CD4-positive, CD25-positive, alpha-beta regulatory T cell (primary cell): ENCODE data around the gene NOS1. TPM values are rescaled to one million over a fixed set of nuclear protein-coding genes. Genes with fewer than 3 reads are reported as not detected.

Source experiments
- ATAC-seq, 2 donors: fragments of 150-1000 bp; cut with Tn5 transposase; one replicate each; pipeline ENCODE4 v1.10.0; 2021; ENCODE audit warnings: low read depth in 2 of 2, moderate number of reproducible peaks in 2 of 2, moderate library complexity in 1 of 2
- DNase-seq, 3 donors: peaks; one replicate each; pipeline versions ENCODE4 v3.0.0 to v3.0.0-alpha.2; 2012 to 2022; ENCODE audit warnings: mixed read lengths in 1 of 3
- H3K27ac ChIP-seq: one replicate; pipeline ENCODE4 v1.7.0; 2013; ENCODE audit warnings: mild to moderate bottlenecking, low read length; ENCODE audit not compliant: insufficient read depth, poor library complexity, severe bottlenecking
- H3K27me3 ChIP-seq: one replicate; pipeline ENCODE4 v1.7.0; 2013; ENCODE audit warnings: low read length; ENCODE audit not compliant: control insufficient read depth, insufficient read depth
- H3K36me3 ChIP-seq: one replicate; pipeline ENCODE4 v1.7.0; 2013; ENCODE audit warnings: mild to moderate bottlenecking, low read length, moderate library complexity; ENCODE audit not compliant: control insufficient read depth, insufficient read depth
- H3K4me1 ChIP-seq: 2 replicates; pipeline ENCODE4 v1.7.0; 2013; ENCODE audit warnings: mild to moderate bottlenecking, low read length; ENCODE audit not compliant: insufficient read depth, control insufficient read depth, poor library complexity, severe bottlenecking
- H3K4me3 ChIP-seq: one replicate; pipeline ENCODE4 v1.7.0; 2013; ENCODE audit warnings: low read depth, mild to moderate bottlenecking, low read length, moderate library complexity
- H3K9me3 ChIP-seq, 2 experiments: 1 replicate in 1 of 2; 2 replicates in 1 of 2; pipeline ENCODE4 v1.7.0; 2013; ENCODE audit warnings: low read length in 2 of 2, mild to moderate bottlenecking in 1 of 2, moderate library complexity in 1 of 2; ENCODE audit not compliant: control insufficient read depth in 2 of 2
- H3K27ac Mint-ChIP-seq, 3 donors: one replicate each; pipeline ENCODE4 v1.8.0; 2020 to 2022; ENCODE audit warnings: mild to moderate bottlenecking in 3 of 3, mixed read lengths in 3 of 3, moderate library complexity in 2 of 3
- H3K27me3 Mint-ChIP-seq: one replicate; pipeline ENCODE4 v1.8.0; 2022; ENCODE audit warnings: mild to moderate bottlenecking, mixed read lengths
- H3K36me3 Mint-ChIP-seq: one replicate; pipeline ENCODE4 v1.8.0; 2020; ENCODE audit warnings: mixed read lengths
- H3K4me1 Mint-ChIP-seq, 4 donors: one replicate each; pipeline ENCODE4 v1.8.0; 2020 to 2022; ENCODE audit warnings: mixed read lengths in 4 of 4, mild to moderate bottlenecking in 1 of 4
- H3K4me3 Mint-ChIP-seq, 4 donors: one replicate each; pipeline ENCODE4 v1.8.0; 2020 to 2022; ENCODE audit warnings: mild to moderate bottlenecking in 4 of 4, mixed read lengths in 4 of 4, moderate library complexity in 3 of 4
- H3K9me3 Mint-ChIP-seq, 7 donors: one replicate each; pipeline ENCODE4 v1.8.0; 2020 to 2022; ENCODE audit warnings: mixed read lengths in 7 of 7, mild to moderate bottlenecking in 3 of 7, moderate library complexity in 2 of 7
- polyA plus RNA-seq, 4 donors: library from polyadenylated mRNA; unstranded; fragments of 300-500 nt; fragmentation: Illumina TruSeq; gene quantifications; one replicate each; pipeline ENCODE4 v1.2.3, GENCODE V29; 2021
- total RNA-seq: library from RNA; stranded (reverse); gene quantifications from one replicate; pipeline ENCODE4 v1.2.3, GENCODE V29; 2022

Gene NOS1
- total and polyA plus RNA-seq, 5 donors from 2014 or later, result not detected

- no peak for DNase-seq
- H3K9me3 Mint-ChIP-seq, result peaks cover 0 to 12% (median 0%) of the 10 kb centered on the region in 7 donors
- no peaks in the 10 kb centered on the region for H3K4me1 Mint-ChIP-seq
- no peaks in the 10 kb centered on the region for H3K36me3 Mint-ChIP-seq
- Histone ChIP-seq H3K27me3 (no peaks in the 10 kb centered on the region), H3K4me3 (no peak overlapping the region), H3K4me1 (no peaks in the 10 kb centered on the region), H3K27ac (no peak overlapping the region), H3K36me3 (no peaks in the 10 kb centered on the region), H3K9me3 (no peaks in the 10 kb centered on the region)
- no peak overlapping the region for H3K27ac Mint-ChIP-seq
- no peak for ATAC-seq
- no peak overlapping the region for H3K4me3 Mint-ChIP-seq
- peaks cover 9% of the 10 kb centered on the region for H3K27me3 Mint-ChIP-seq
Measured at GRCh38 chr12:117282490-117282889, 78.9 kb downstream of the NOS1 start.

- no peak overlapping the region for H3K27ac Mint-ChIP-seq
- Histone ChIP-seq H3K9me3 (no peaks in the 10 kb centered on the region), H3K36me3 (no peaks in the 10 kb centered on the region), H3K27ac (no peak overlapping the region), H3K4me3 (no peak overlapping the region), H3K4me1 (no peaks in the 10 kb centered on the region), H3K27me3 (no peaks in the 10 kb centered on the region)
- H3K36me3 Mint-ChIP-seq, result no peaks in the 10 kb centered on the region
- ATAC-seq, result no peak
- no peak for DNase-seq
- H3K4me3 Mint-ChIP-seq, result no peak overlapping the region
- H3K4me1 Mint-ChIP-seq, result no peaks in the 10 kb centered on the region
- peaks cover 0 to 13% (median 0%) of the 10 kb centered on the region in 7 donors for H3K9me3 Mint-ChIP-seq
- H3K27me3 Mint-ChIP-seq, result peaks cover 12% of the 10 kb centered on the region
Measured at GRCh38 chr12:117280019-117280680, 81.3 kb downstream of the NOS1 start.

- Mint-ChIP-seq H3K27me3 (peaks cover 12% of the 10 kb centered on the region), H3K4me1 (no peaks in the 10 kb centered on the region), H3K27ac (no peak overlapping the region), H3K36me3 (no peaks in the 10 kb centered on the region), H3K4me3 (no peak overlapping the region), H3K9me3 (peaks cover 0 to 13% (median 0%) of the 10 kb centered on the region in 7 donors)
- Histone ChIP-seq H3K4me3 (no peak overlapping the region), H3K27me3 (no peaks in the 10 kb centered on the region), H3K9me3 (no peaks in the 10 kb centered on the region), H3K4me1 (no peaks in the 10 kb centered on the region), H3K27ac (no peak overlapping the region), H3K36me3 (no peaks in the 10 kb centered on the region)
- ATAC-seq, result no peak
- no peak for DNase-seq
Measured at GRCh38 chr12:117279606-117280005, 81.8 kb downstream of the NOS1 start.

GRCh38 chr12:117277875-117278274 is 83.6 kb downstream of the NOS1 start:
- Histone ChIP-seq H3K9me3 (no peaks in the 10 kb centered on the region), H3K27ac (no peak overlapping the region), H3K4me1 (no peaks in the 10 kb centered on the region), H3K27me3 (peaks cover 2% of the 10 kb centered on the region), H3K4me3 (no peak overlapping the region), H3K36me3 (no peaks in the 10 kb centered on the region)
- no peak overlapping the region for H3K27ac Mint-ChIP-seq
- no peaks in the 10 kb centered on the region for H3K36me3 Mint-ChIP-seq
- H3K9me3 Mint-ChIP-seq, result peaks cover 0 to 11% (median 0%) of the 10 kb centered on the region in 7 donors
- peaks cover 7% of the 10 kb centered on the region for H3K27me3 Mint-ChIP-seq
- no peak for ATAC-seq
- H3K4me1 Mint-ChIP-seq, result no peaks in the 10 kb centered on the region
- DNase-seq, result no peak
- H3K4me3 Mint-ChIP-seq, result no peak overlapping the region

- no peaks in the 10 kb centered on the region for H3K4me1 Mint-ChIP-seq
- no peaks in the 10 kb centered on the region for H3K36me3 ChIP-seq
- H3K27ac Mint-ChIP-seq, result no peak overlapping the region
- no peak overlapping the region for H3K27ac ChIP-seq
- DNase-seq (no peak), ATAC-seq (no peak)
- no peak overlapping the region for H3K4me3 ChIP-seq
- H3K36me3 Mint-ChIP-seq, result no peaks in the 10 kb centered on the region
- H3K27me3 Mint-ChIP-seq, result peaks cover 4% of the 10 kb centered on the region
- H3K4me1 ChIP-seq, result no peaks in the 10 kb centered on the region
- peaks cover 2% of the 10 kb centered on the region for H3K27me3 ChIP-seq
- H3K4me3 Mint-ChIP-seq, result no peak overlapping the region
- H3K9me3 Mint-ChIP-seq, result peaks cover 0 to 2% (median 0%) of the 10 kb centered on the region in 7 donors
- no peaks in the 10 kb centered on the region for H3K9me3 ChIP-seq
Measured at GRCh38 chr12:117273091-117273490, 88.3 kb downstream of the NOS1 start.

- Histone ChIP-seq H3K9me3 (no peaks in the 10 kb centered on the region), H3K36me3 (no peaks in the 10 kb centered on the region), H3K27me3 (peaks cover 2% of the 10 kb centered on the region), H3K4me1 (no peaks in the 10 kb centered on the region), H3K27ac (no peak overlapping the region), H3K4me3 (no peak overlapping the region)
- H3K27me3 Mint-ChIP-seq, result peaks cover 4% of the 10 kb centered on the region
- no peaks in the 10 kb centered on the region for H3K36me3 Mint-ChIP-seq
- H3K9me3 Mint-ChIP-seq, result peaks cover 0 to 2% (median 0%) of the 10 kb centered on the region in 7 donors
- ATAC-seq, result no peak
- no peak overlapping the region for H3K27ac Mint-ChIP-seq
- no peak for DNase-seq
- no peak overlapping the region for H3K4me3 Mint-ChIP-seq
- no peaks in the 10 kb centered on the region for H3K4me1 Mint-ChIP-seq
Measured at GRCh38 chr12:117272690-117273089, 88.7 kb downstream of the NOS1 start.

GRCh38 chr12:117262749-117263148 is 98.7 kb downstream of the NOS1 start:
- H3K27me3 ChIP-seq, result no peaks in the 10 kb centered on the region
- no peaks in the 10 kb centered on the region for H3K4me1 ChIP-seq
- no peaks in the 10 kb centered on the region for H3K36me3 Mint-ChIP-seq
- H3K4me3 ChIP-seq, result no peak overlapping the region
- DNase-seq (no peak), ATAC-seq (no peak)
- no peaks in the 10 kb centered on the region for H3K9me3 ChIP-seq
- no peak overlapping the region for H3K4me3 Mint-ChIP-seq
- H3K36me3 ChIP-seq, result no peaks in the 10 kb centered on the region
- H3K27me3 Mint-ChIP-seq, result no peaks in the 10 kb centered on the region
- H3K4me1 Mint-ChIP-seq, result no peaks in the 10 kb centered on the region
- no peak overlapping the region for H3K27ac Mint-ChIP-seq
- H3K9me3 Mint-ChIP-seq, result peaks cover 0 to 2% (median 0%) of the 10 kb centered on the region in 7 donors
- no peak overlapping the region for H3K27ac ChIP-seq

GRCh38 chr12:117261247-117261646 is 100.2 kb downstream of the NOS1 start:
- DNase-seq (no peak), ATAC-seq (no peak)
- no peaks in the 10 kb centered on the region for H3K27me3 Mint-ChIP-seq
- H3K4me1 Mint-ChIP-seq, result no peaks in the 10 kb centered on the region
- no peak overlapping the region for H3K27ac ChIP-seq
- H3K4me3 Mint-ChIP-seq, result no peak overlapping the region
- H3K27me3 ChIP-seq, result no peaks in the 10 kb centered on the region
- peaks cover 0 to 2% (median 0%) of the 10 kb centered on the region in 7 donors for H3K9me3 Mint-ChIP-seq
- H3K36me3 ChIP-seq, result no peaks in the 10 kb centered on the region
- H3K4me1 ChIP-seq, result no peaks in the 10 kb centered on the region
- H3K36me3 Mint-ChIP-seq, result no peaks in the 10 kb centered on the region
- no peak overlapping the region for H3K4me3 ChIP-seq
- H3K27ac Mint-ChIP-seq, result no peak overlapping the region
- H3K9me3 ChIP-seq, result no peaks in the 10 kb centered on the region
